Esophagus squamous epithelium (tissue), 5 donors: ENCODE data around the gene RNASE4. TPM values are rescaled to one million over a fixed set of nuclear protein-coding genes. Genes with fewer than 3 reads are reported as not detected.

ENCODE experiments used
- DNase-seq: peaks from one replicate; lab custom pipeline; 2025; lab: John Stamatoyannopoulos, UW
- H3K27ac ChIP-seq, 4 donors: fragments of 200-600 bp; sonication (generic); one replicate each; pipeline ENCODE4 v1.5.1; 2016 to 2019; ENCODE audit warnings: mild to moderate bottlenecking in 1 of 4
- H3K27me3 ChIP-seq, 4 donors: fragments of 200-600 bp; sonication (generic); 1 replicate in 3 of 4; 2 replicates in 1 of 4; pipeline versions ENCODE4 v1.5.1 to v1.6.0; 2017 to 2021; ENCODE audit warnings: antibody characterized with exemption in 1 of 4
- H3K36me3 ChIP-seq, 3 donors: fragments of 200-600 bp; sonication (generic); one replicate each; pipeline ENCODE4 v1.5.1; 2016 to 2019
- H3K4me1 ChIP-seq, 3 donors: fragments of 200-600 bp; sonication (generic); one replicate each; pipeline ENCODE4 v1.5.1; 2017 to 2019
- H3K4me3 ChIP-seq, 4 donors: fragments of 200-600 bp; sonication (generic); 1 replicate in 3 of 4; 2 replicates in 1 of 4; pipeline ENCODE4 v1.5.1; 2016 to 2019; ENCODE audit warnings: mild to moderate bottlenecking in 2 of 4, moderate library complexity in 1 of 4
- H3K9me3 ChIP-seq, 3 donors: fragments of 200-600 bp; sonication (generic); one replicate each; pipeline ENCODE4 v1.5.1; 2016 to 2019
- POLR2A ChIP-seq, 4 donors: fragments of 450-650 bp; IDR thresholded peaks; one replicate each; pipeline ENCODE4 v1.6.1; 2017; ENCODE audit warnings: antibody characterized with exemption in 4 of 4, mild to moderate bottlenecking in 4 of 4, moderate library complexity in 3 of 4
- WGBS, 2 donors: methylation state at CpG; one replicate each; pipeline ENCODE4 v1.1.5; 2018; 5-methylcytosine and 5-hydroxymethylcytosine counted together
- intact Hi-C: fragments of 100-400 bp; cut with DNase I; formaldehyde crosslinking; loops from one replicate; pipeline ENCODE4 v1.15.0; 2022
- total RNA-seq, 4 donors: library from RNA; depleted of rRNA; stranded (reverse); fragments of >200 nt; gene quantifications; one replicate each; pipeline ENCODE4 v1.1.0, GENCODE V29; 2016
- TF ChIP-seq, protein P1 (sequence below), 6 experiments: fragments of 450-650 bp in 4 of 6; fragments of 200-600 bp in 2 of 6; sonication (generic) in 2 of 6; IDR thresholded peaks; one replicate each; pipeline ENCODE4 v1.5.1; 2016 to 2019; ENCODE audit warnings: antibody characterized with exemption in 6 of 6, mild to moderate bottlenecking in 4 of 6, moderate library complexity in 4 of 6
- donor health status: DM: yes; HTN: yes; CAD: no.

Gene RNASE4
- total RNA-seq, 4 donors from 2014 or later, result 4.0 to 73.1 (median 19.5) TPM

DNA sequence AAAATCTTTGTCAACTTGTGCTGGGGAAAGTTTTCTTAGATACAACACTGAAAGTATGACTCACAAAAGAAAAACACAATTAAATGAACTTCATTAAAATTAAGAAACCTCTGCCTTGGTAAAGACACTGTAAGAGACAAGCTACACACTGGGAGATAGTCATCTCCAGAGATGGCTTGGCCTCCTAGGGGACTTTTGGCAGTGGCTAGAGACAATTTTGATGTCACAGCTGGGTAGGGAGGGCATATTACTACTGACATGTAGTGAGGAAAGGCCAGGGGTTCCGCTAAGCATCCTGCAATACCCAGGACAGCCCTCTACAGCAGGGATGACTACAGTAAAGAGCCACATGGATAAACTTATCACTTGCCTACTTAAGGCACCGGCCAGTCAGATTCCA is 8.7 kb upstream of the RNASE4 start:
- WGBS, 2 donors, result 68 to 83% methylated on average over 1 to 2 of the region's 2 CpGs
- DNase-seq, result no peak
- Histone ChIP-seq H3K27me3 (peaks cover 0 to 13% (median 0%) of the 10 kb centered on the region in 4 donors), H3K4me3 (no peak overlapping the region), H3K36me3 (no peaks in the 10 kb centered on the region), H3K27ac (no peak overlapping the region), H3K9me3 (no peaks in the 10 kb centered on the region), H3K4me1 (peaks cover 2 to 11% (median 5%) of the 10 kb centered on the region in 3 donors)
- TF ChIP-seq POLR2A (IDR thresholded peaks at IDR 0.05), result no peak
- TF ChIP-seq, protein P1, sequence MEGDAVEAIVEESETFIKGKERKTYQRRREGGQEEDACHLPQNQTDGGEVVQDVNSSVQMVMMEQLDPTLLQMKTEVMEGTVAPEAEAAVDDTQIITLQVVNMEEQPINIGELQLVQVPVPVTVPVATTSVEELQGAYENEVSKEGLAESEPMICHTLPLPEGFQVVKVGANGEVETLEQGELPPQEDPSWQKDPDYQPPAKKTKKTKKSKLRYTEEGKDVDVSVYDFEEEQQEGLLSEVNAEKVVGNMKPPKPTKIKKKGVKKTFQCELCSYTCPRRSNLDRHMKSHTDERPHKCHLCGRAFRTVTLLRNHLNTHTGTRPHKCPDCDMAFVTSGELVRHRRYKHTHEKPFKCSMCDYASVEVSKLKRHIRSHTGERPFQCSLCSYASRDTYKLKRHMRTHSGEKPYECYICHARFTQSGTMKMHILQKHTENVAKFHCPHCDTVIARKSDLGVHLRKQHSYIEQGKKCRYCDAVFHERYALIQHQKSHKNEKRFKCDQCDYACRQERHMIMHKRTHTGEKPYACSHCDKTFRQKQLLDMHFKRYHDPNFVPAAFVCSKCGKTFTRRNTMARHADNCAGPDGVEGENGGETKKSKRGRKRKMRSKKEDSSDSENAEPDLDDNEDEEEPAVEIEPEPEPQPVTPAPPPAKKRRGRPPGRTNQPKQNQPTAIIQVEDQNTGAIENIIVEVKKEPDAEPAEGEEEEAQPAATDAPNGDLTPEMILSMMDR (IDR thresholded peaks at IDR 0.05), result no peak
- intact Hi-C loops, result no loop called here

- WGBS, 2 donors, result 67 to 85% methylated on average over 1 to 2 of the region's 2 CpGs
- intact Hi-C loops, result no loop called here
Observed at GRCh38 chr14:20676072-20676471, 8.3 kb upstream of the RNASE4 start.

GRCh38 chr14:20679907-20680306 is 4.5 kb upstream of the RNASE4 start:
- WGBS, 2 donors, result 86 to 92% methylated on average over 1 of the region's 1 CpG
- Histone ChIP-seq H3K36me3 (no peaks in the 10 kb centered on the region), H3K4me1 (peaks cover 9 to 41% (median 12%) of the 10 kb centered on the region in 3 donors), H3K4me3 (no peak overlapping the region), H3K27ac (no peak overlapping the region), H3K9me3 (no peaks in the 10 kb centered on the region), H3K27me3 (no peaks in the 10 kb centered on the region)
- no peak for DNase-seq
- intact Hi-C loops, result loop anchor here (10.0 kb wide), 1 partner anchor 345 kb away; the partner anchor contains the start of gene CCNB1IP1
- TF ChIP-seq, protein P1 (IDR thresholded peaks at IDR 0.05), result no peak
- no peak for TF ChIP-seq POLR2A (IDR thresholded peaks at IDR 0.05)

More at GRCh38 chr14:20676072-20676471, 8.3 kb upstream of the RNASE4 start:
- Histone ChIP-seq H3K9me3 (no peaks in the 10 kb centered on the region), H3K27me3 (peaks cover 0 to 13% (median 0%) of the 10 kb centered on the region in 4 donors), H3K27ac (no peak overlapping the region), H3K4me1 (peaks cover 5 to 15% (median 9%) of the 10 kb centered on the region in 3 donors), H3K36me3 (no peaks in the 10 kb centered on the region), H3K4me3 (no peak overlapping the region)
- TF ChIP-seq, protein P1 (IDR thresholded peaks at IDR 0.05), result no peak
- no peak for TF ChIP-seq POLR2A (IDR thresholded peaks at IDR 0.05)
- DNase-seq, result no peak

DNA sequence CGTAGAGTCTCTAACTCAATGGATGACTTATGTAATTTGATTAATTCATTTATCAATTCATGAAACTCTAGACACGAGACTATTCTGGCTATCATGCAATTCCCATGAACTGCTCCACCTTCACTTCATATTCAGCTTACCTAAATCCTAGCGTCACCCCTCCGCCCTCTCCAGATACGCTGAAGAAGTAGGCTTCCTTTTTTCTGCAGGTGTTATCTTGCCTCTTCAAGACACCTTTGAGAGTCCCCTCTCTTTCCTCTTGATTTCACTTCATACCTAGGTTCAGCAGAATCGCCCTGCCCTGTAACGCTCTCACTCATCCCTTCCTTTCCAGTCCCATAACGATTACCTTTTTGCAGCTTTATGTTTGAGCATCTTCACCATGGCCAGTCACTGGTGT is 4.0 kb upstream of the RNASE4 start:
- H3K27me3 ChIP-seq, result no peaks in the 10 kb centered on the region
- H3K4me3 ChIP-seq, result peak overlapping the region in 2 of 4 donors; percentile 89 to 93
- 55 to 62% methylated on average over 8 of the region's 8 CpGs for WGBS, 2 donors
- no peaks in the 10 kb centered on the region for H3K36me3 ChIP-seq
- TF ChIP-seq POLR2A (IDR thresholded peaks at IDR 0.05), result no peak
- TF ChIP-seq, protein P1 (IDR thresholded peaks at IDR 0.05), result no peak
- H3K27ac ChIP-seq, result peak overlapping the region in 3 of 4 donors; percentile 98 to 100 (median 100)
- H3K4me1 ChIP-seq, result peaks cover 11 to 46% (median 17%) of the 10 kb centered on the region in 3 donors
- H3K9me3 ChIP-seq, result no peaks in the 10 kb centered on the region
- no peak for DNase-seq
- intact Hi-C loops, result loop anchor here (10.0 kb wide), 1 partner anchor 346 kb away; the partner anchor contains the start of gene CCNB1IP1

DNA sequence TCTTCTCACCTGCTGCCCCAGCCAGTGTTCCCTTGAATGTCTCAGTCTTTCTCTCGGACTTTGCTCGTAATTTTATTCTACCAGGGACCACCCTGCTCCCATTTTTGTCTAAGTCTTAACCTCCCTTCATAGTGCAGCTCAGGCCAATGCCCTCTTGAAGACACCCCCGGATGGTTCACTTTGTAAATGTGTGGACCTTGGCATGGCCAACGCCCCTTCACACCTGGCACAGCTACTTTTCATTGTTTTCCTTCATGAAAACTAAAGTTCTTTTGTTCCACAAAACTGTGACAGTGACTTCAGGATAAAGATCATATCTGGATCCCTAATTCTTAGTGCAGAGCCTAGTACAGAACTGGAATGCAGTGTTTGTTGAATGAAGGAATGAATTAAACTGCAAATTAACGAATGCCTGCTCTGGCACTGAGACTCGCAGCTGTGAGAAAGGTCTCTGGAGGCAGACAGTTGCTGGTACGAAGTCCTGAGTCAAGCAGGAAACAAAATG is 3.5 kb upstream of the RNASE4 start:
- peak overlapping the region; percentile 65 to 93 (median 80) for H3K4me3 ChIP-seq

More for the DNA sequence above, 3.5 kb upstream of the RNASE4 start:
- DNase-seq, result peak; percentile 18
- Histone ChIP-seq H3K36me3 (no peaks in the 10 kb centered on the region), H3K27ac (peak overlapping the region; percentile 98 to 100 (median 99)), H3K9me3 (no peaks in the 10 kb centered on the region), H3K27me3 (no peaks in the 10 kb centered on the region), H3K4me1 (peaks cover 16 to 51% (median 20%) of the 10 kb centered on the region in 3 donors)
- TF ChIP-seq, protein P1 (IDR thresholded peaks at IDR 0.05), result no peak
- TF ChIP-seq POLR2A (IDR thresholded peaks at IDR 0.05), result peak in 1 of 4 donors; percentile 16
- intact Hi-C loops, result loop anchor here (10.0 kb wide), 1 partner anchor 346 kb away; the partner anchor contains the start of gene CCNB1IP1
- 16 to 24% methylated on average over 7 of the region's 7 CpGs for WGBS, 2 donors
